G401.6 (cell line): Measurements from ENCODE around the gene SERINC2.
"Not testable (repeated sequence)": the region's sequence is repeated elsewhere in the genome, so short reads cannot be mapped to it uniquely, and the experiment has no call there.

ENCODE experiments used
- FAIRE-seq: peaks from 2 replicates; lab custom pipeline; 2012; peaks lifted over from hg19 to GRCh38; lab: Jason Lieb, UNC

SERINC2 gene

DNA sequence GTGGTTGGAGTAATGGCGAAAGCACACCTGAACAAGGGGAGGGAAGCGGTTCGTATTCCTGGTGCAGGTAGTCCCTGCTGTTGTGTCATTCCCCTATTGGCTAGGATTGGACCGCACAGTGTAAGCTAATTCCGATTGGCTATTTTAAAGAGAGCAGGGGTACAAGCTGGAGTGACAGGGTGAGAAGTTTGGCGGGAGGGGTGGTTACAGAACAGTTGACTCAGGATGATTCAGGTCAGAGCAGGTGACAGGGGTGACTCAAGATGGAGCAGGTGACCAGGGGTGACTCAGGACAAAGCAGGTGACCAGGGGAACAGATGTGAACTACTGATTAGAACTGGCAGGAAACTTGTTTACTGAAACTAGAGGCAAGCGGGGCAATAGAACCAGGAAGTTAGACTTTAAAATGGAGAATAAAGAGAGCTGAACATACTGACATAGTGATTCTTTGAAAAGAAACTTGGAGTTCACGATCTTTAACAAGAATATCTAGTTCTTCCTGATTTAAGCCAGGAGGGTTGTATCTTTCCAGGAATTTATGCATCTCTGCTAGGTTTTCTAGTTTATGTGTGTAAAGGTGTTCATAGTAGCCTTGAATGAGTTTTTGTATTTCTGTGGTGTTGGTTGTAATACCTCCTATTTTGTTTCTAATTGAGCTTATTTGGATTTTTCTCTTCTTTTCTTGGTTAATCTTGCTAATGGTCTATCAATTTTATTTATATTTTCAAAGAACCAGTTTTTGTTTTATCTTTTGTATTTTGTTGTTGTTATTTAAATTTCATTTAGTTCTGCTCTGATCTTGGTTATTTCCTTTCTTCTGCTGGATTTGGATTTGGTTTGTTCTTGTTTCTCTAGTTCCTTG, 58.7 kb downstream of the SERINC2 start:
- FAIRE-seq, result not testable (repeated sequence)

DNA sequence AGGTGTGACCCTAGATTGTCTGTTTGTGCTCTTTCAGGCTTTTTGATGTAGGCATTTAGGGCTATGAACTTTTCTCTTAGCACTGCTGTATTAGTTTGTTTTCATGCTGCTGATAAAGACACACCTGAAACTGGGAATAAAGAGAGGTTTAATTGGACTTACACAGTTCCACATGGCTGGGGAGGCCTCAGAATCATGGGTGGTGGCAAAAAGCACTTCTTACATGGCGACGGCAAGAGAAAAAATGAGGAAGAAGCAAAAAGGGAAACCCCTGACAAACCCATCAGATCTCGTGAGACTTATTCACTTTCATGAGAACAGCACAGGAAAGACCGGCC, 59.3 kb downstream of the SERINC2 start:
- not testable (repeated sequence) for FAIRE-seq

DNA sequence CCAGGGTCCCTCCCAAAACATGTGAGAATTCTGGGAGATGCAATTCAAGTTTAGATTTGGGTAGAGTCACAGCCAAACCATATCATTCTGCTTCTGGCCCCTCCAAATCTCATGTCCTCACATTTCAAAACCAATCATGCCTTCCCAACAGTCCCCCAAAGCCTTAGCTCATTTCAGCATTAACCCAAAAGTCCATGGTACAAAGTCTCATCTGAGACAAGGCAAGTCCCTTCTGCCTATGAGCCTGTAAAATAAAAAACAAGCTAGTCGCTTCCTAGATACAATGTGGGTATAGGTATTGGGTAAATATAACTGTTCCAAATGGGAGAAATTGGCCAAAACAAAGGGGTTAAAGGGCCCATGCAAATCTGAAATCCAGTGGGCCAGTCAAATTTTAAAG, 59.7 kb downstream of the SERINC2 start:
- not testable (repeated sequence) for FAIRE-seq

DNA sequence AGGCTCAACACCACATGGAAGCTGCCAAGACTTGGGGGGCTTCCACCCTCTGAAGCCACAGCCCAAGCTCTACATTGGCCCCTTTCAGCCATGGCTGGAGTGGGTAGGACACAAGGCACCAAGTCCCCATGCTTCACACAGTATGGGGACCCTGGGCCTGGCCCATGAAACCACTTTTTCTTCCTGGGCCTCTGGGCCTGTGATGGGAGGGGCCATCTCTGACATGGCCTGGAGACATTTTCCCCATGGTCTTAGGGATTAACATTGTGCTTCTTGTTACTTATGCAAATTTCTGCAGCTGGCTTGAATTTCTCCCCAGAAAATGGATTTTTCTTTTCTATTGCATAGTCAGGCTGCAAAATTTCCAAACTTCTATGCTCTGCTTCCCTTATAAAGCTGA, 60.5 kb downstream of the SERINC2 start:
- not testable (repeated sequence) for FAIRE-seq

DNA sequence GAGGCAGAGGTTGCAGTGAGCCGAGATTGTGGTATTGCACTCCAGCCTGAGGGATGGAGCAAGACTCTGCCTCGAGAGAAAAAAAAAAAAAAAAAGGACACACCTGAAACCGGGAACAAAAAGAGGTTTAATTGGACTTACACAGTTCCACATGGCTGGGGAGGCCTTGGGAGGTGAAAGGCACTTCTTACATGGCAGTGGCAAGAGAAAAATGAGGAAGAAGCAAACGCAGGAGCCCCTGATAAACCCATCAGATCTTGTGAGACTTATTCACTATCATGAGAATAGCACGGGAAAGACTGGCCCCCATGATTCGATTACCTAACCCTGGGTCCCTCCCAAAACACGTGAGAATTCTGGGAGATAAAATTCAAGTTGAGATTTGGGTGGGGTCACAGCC, 61.6 kb downstream of the SERINC2 start:
- FAIRE-seq, result not testable (repeated sequence)

DNA sequence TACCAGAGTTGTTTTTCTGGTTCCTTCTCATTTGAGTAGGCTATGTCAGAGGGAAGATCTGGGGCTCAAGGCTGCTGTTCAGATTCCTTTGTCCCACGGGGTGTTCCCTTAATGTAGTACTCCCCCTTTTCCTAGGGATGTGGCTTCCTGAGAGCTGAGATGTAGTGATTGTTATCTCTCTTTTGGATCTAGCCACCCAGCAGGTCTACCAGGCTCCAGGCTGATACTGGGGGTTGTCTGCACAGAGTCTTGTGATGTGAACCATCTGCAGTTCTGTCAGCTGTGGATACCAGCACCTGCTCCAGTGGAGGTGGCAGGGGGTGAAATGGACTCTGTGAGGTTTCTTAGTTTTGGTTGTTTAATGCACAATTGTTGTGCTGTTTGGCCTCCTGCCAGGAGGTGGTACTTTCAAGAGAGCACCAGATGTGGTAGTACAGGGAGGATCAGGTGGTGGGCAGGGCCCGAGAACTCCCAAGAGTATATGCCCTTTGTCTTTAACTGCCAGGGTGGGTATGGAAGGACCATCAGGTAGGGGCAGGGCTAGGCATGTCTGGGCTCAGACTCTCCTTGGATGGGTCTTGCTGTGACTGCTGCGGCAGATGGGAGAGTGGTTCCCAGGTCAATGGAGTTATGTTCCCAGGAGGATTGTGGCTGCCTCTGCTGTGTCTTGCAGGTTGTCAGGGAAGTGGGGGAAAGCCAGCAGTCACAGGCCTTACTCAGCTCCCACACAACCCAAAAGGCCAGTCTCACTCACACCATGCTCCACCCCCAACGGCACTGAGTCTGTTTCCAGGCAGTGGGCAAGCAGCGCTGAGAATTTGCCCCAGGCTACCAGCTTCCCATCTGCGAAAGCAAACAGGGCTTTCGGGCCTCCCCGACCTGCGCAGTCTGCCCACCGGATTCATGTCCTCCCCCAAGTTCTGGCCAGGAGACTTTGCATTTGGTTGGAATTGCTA, 64.2 kb downstream of the SERINC2 start:
- no peak for FAIRE-seq

DNA sequence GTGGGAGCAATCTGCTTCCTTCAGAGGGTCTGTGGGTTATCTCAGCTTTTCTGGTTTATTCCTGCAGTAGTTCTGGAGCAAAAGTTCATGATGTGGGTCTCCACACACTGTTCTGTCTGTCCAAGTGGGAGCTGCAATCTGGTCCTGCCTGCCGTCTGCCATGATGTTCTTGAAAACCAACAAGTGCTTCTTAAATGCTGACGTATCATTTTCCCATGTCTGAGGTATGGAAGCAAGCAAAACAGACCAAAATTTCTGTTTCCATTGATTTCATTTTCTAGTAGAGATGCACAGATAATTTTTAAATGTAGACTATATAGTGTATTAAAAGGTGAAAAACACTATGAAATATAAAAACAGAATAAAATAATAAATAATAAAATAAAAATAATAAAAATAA, 65.2 kb downstream of the SERINC2 start:
- no peak for FAIRE-seq

DNA sequence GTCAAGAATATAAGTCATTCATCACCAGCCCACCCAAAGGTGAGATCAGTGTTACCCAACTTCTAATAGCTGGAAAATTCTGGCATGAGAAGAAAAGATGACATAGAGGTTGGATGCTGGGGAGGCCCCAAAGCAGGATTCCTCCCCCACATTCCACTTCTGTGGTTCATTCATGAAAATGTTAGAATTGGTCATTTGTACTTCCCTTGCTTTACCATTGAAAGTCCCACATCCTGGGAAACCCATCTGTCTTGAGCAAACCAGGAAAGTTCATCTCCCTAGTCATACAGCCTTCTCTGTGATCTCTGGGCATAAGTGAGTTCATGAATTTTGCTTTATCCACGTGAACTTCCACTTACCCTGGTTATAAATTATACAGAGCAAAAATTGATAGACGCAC, 66.8 kb downstream of the SERINC2 start:
- no peak for FAIRE-seq

DNA sequence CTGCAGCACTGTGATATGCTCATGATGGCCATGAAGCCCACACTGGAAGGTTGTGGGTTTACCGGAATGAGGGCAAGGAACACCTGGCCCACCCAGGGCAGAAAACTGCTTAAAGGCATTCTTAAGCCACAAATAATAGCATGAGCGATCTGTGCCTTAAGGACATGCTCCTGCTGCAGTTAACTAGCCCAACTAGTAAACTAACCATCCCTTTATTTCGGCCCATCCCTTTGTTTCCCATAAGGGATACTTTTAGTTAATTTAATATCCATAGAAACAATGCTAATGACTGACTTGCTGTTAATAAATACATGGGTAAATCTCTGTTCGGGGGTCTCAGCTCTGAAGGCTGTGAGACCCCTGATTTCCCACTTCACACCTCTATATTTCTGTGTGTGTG, 67.4 kb downstream of the SERINC2 start:
- not testable (repeated sequence) for FAIRE-seq

DNA sequence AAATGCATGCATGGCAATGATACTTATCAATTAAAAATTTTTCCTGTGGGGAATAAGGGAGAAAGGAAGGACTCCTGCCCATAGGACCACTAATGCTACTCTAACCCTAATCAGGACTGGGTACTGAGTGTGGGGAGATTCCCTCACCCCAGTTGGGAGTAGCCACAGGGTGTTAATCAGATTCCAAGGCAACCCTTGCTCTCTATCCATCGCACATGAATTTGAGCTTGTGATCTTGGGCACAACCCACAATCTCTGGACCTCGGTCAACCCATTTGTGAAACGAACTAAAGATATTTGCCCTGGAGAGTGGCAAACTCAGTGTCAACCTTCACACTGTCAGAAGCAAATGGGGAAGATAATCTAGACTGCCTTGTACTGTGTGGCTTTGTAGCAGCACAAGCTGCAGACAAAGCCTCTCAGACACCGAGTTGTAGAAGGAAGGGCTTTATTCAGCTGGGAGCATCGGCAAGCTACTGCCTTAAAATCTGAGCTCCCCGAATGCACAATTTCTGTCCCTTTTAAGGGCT, 69.5 kb downstream of the SERINC2 start:
- FAIRE-seq, result no peak

DNA sequence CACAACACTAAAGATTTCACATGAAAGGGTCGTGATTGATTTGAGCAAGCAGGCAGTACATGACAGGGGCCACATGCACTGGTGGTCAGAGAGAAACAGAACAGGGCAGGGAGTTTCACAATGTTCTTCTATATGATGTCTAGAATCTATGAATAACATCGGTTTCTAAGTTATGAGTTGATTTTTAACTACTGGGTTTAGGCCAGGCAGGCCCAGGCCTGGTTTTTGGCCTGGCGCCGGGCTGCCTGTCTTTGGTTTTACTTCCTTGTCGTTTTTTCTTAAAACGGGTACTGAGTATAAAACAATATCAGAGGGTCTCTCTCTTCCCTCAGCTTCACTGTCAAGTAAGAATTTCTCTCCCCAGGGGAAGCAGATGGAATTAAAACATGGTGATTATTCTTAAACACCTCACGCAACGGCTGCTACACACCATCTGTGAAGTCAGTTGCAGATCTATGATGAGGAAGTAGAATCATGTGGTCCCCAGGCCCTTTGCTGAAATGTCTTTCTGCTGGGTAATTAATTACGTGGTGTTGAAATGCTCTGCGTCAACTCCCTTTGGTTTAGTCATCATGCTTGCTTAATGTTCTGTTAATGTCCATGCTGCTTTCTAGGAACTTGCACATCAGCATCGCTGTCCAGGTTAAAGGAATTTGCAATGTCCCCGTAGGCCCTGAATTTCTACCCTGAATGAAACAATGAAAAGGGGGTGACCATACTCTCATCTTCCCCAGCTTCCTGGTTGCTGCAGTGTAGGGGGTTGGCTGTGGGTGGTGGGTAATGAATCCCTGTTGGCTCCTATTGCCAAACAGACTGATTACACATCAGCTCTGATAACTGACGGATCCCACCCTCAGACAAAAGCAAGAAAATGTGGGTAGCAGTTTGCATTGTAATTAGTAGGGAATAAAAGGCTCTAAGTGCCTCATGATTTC, 70.3 kb downstream of the SERINC2 start:
- no peak for FAIRE-seq
